MV-4-11 (cell line): ENCODE data around the gene ZW10.
"Not testable (repeated sequence)": the region's sequence is repeated elsewhere in the genome, so short reads cannot be mapped to it uniquely, and the experiment has no call there.

ENCODE experiments used
- DNase-seq: peaks from one replicate; lab custom pipeline; 2025; lab: John Stamatoyannopoulos, UW

The ZW10 gene

DNA sequence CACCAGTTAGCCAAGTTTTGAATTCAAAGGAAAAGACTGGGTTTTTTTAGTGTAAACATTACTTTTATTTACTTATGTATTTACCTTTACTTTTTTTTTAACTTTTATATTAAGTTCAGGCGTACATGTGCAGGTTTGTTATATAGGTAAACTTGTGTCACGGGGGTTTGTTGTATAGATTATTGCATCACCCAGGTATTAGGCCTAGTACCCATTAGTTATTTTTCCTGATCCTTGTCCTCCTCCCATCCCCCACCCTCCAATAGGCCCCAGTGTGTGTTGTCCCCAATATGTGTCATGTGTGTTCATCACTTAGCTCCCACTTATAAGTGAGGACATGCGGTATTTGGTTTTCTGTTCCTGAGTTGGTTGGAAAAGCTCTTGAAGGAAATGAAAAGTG lies 20.6 kb downstream of the ZW10 start:
- DNase-seq: no peak

DNA sequence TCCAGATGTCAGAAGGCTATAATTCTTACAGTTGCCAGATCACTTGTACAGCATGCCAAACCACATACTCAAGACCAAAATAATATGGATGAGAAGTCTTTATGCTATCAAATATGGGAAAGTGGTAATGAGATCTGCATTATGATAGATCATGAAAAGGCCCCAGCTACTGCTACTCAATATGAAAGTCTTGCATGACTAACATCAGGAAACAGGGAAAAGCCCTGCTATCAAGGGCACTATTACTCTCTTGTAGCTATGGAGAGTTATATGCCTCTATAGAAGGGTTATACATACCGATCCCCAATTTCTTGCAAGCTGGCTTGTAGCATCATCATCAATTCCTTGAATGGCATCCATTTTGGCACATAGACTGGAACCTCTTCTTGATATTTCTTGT lies 37.2 kb downstream of the ZW10 start:
- no peak for DNase-seq

DNA sequence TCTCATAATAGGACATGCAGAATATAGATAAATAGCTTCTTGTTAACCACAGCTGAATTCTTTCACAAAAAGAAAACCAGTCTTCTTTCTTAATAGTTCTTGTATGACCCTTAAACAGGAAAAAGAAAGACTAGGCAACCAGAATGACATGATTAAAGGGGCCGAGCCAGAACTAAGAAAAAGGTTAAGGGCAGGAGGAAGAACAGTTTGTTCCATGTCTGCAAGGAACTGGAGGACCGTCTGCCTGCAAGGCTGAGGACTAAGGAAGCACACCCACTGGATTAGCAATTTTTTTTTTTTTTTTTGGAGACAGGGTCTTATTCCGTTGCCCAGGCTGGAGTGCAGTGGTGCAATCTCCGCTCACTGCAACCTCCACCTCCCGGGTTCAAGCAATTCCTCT lies 41.4 kb downstream of the ZW10 start:
- no peak for DNase-seq

DNA sequence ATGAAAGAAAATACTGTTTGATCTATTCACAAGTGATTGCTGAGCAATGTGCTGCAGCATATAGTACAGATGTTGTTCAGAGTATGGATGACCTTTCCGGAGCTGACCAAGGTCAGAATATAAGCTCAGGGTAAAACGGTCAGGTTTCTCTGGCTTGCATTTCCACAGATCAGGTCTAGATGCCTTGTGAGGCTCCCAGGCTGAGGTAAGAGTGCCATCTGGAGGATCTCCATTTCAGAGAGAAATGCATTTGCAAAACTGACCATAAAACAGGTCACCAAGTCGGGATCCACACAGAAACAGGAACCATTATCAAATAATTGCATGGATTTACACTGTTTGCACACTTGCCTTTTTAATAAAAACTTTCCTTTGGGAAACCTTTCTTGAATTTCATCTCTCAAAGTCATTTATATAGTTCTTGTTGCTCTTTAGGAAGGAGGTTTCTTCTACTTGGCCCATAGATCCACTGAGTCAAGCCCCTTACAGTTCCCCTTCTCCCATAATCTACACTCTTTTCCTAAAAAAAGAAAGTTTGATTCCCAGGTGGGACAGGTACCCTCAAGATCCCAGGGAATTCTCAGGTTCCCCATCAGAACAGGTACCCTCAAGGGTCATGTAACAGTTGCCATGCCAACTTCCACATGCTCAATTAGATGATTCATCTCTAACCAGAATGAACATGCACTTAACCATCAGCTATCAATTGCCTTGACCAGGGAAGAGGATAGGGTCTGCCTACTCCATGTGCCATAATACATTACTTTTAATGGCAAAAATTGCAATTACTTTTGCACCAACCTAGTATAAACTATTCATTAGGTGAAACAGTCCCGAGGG lies 42.4 kb downstream of the ZW10 start:
- DNase-seq: peak; percentile 19

DNA sequence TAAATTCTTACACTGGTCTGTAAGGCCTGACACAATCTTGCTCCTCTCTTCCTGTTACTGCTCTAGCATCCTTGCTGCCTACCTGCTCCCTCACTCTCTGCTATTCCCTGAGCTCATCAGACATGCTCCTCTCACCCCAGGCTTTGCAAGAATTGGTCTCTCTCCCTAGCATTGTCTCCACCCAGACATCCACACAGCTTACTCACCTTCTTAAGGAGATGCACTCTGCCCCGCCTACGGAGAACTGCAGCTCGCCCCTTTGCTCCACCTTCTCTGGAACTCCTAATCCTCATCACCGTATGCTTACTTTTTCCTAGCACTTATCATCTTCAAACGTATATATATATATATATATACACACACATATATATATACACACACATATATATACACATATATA lies 44.0 kb downstream of the ZW10 start:
- DNase-seq: no peak

DNA sequence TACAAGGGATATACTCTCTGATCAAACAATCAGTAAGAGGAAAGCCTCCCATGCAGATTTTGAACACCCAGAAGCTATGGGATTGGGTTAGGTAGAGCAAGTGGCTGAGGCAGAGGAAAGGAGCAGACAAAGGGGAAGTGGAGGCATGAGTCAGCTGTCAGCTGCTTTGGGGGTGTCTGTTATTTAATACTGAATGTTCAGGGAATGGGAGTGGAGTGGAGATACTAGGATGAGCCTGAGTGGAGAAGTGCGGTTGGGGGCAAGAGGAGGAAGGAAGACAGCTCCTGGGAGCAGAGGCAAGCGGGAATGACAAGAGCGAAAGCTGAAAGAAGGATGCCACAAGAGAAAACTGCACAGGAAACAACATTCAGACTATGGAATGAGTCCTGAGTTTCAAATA lies 44.7 kb downstream of the ZW10 start:
- DNase-seq: peak; percentile 36

DNA sequence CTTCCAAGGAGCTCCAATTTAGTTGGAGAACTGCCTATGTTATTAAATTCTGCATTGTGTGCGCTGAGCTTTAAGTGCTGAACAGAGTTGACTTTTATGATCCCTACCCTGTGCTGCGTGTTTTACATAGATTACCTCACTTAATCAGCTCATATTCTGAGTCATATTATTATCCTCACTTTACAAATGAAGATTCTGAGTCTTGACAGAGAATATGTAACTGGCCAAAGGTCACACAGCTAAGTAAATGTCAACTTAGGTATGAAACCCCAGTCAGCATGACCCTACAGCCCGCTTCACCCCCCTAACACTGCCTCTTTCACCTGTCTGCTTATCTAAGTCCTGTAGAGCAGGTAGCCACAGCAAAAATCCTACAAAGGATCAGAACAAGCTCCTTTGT lies 47.6 kb downstream of the ZW10 start:
- DNase-seq: no peak

DNA sequence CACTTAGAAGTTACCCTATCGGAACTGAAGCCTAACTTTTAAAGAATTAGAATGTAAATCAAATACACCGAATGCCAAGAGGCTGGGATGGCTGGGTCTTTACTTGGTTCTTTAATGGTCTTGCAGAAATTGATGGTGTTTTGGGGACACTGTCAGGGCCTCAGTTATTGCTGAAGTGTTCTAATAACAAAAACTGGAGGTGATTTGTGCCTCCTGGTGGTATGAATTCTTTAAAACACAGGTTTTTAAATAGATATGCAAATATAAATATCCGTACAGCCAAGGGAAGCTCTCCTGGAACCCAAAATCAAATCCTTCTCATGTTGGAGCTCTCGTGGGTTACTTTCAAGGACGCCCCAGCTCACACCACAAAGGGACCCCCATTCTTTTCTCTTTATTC lies 48.1 kb downstream of the ZW10 start:
- no peak for DNase-seq

DNA sequence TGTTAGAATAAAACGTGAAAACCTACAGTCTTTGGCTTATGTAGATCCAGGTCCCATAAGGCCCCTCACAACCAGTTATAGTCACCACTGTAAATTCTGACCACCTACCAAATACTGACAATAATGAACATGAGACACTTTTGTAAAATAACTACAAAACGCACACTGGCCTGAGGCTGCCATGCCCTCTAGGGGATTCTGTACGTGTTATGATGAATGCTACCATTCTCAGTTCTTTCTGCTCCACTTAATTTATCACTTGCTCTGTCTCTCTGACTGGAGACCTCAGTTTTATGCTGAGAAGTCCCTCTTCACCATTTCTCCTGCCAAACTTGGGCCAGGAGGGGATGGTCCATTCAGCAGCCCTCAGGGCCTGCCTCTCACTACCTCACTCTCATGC lies 48.7 kb downstream of the ZW10 start:
- DNase-seq: no peak

DNA sequence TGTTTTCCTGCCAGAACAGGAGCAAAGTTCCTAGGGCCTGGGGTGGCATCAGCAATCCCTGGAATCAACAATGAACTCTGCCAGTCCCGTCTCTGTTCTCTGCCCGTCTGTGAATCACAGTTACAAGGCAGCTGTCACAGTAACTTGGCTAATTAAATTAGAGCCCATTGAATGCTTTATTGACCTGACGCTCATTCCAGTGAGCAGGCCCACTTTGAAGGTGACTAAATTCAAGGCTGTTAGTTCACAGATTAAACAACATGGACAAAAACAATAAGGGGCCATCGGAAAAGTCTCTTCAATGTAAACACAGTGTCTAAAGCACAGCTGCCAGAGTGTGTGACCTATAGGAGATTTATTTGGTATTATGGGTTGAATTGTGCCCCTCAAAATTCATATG lies 49.7 kb downstream of the ZW10 start:
- no peak for DNase-seq

DNA sequence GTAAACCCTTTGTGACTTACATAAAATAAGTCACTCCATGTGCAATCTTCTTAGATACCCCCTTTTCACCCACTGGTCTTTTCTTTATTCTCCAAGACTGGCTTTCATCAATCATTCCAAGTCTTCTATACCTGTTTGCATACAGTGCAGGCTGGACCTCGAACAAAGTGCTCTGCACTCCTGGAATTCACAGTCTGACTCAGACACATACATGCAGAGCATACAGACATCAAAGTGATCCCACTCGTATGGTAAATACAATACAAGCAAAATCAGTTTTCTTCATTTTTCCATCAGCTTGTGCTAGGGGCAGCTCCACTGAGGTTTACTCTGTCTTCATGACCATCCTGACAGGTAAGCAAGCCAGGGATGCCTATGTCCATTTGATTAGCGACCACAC lies 50.6 kb downstream of the ZW10 start:
- no peak for DNase-seq

DNA sequence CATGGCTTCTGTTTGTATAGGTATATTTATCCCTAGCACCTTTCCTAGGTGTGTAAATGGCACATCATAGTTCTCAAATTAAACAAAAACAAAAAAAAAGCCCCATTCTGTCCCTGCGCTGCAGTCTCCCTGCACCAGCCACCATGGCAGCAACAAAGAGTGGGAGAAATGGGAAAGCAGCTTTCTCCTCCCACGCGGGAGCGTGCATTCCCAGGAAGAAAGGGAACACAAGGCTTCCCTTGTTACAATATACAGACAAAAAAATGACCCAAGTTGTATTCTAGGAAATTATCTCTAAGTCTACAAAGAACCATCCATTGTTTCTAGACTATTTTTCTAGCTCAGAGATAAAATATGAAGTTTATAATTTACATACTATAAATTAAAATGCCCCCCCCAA lies 51.3 kb downstream of the ZW10 start:
- DNase-seq: no peak

DNA sequence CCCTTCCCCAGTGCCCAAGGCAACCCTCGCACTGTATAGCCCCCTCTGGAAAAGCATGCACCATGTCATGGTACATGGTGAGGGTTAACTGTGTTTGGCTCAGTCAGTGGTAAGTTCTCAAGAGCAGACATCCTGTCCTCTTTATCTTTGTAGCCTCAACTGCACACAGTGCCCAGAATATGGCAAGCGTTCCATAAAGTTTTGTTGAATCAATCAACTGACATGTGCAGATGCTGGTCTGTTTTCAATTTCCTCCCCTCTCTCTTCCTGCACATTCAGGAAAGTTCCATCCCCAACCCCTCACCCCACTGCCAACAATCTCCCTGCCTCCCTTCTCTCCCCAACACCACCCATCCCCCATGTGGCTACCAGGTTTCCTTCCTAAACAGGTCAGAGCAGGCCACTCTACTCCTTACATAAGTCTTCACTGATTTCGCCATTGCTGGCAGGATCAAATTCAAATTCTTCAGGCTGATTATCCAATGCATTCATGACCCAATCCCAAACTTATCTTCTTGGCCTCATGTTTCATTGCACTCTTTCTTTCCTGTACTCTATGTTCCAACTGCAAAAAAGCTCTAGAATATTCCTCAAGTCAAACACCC lies 51.9 kb downstream of the ZW10 start:
- DNase-seq: no peak

DNA sequence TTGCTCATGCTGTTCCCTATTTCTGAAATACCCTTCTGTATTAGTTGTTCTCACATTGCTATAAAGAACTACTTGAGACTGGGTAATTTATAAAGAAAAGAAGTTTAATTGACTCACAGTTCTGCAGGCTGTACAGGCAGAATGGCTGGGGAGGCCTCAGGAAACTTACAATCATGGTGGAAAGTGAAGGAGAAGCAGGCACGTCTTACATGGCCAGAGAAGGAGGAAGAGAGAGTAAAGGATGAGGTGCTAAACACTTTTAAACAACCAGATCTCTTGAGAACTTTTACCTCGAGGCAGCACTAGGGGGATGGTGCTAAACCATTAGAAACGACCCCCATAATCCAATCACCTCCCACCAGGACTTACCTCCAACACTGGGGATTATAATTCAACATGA lies 53.0 kb downstream of the ZW10 start:
- DNase-seq: not testable (repeated sequence)

DNA sequence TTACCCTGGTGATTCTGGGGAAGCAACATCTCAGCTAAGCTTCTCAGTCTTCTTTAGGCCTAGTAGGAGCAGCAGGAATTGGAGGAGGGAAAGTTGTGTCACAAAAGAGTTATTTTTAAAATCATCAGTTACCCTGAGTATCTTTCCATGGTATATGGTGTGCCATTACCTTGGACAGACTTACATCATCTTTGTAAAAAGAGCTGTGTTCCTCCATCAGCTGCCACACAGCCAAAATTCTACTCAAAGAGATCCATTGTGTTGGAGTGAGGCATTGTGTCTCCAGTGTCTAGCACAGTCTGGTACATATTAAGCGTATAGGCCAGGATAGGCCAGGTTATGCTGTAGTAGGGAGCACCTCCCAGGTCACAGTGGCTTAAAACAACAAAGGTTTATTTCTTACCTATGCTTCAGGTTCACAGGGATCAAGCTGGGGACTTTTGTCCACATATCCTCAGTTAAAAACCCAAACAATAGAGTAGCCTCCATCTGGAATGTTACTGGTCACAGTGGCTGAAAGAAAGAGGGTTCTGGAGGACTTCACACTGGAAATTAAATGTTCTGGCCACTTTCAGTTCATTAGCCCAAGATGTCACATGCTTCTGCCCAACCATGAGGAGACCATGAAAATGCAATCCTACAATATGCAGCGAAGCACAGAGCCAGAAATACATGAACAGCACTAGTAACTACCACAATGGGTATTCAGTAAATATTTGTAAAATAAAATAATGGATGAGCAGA lies 57.4 kb downstream of the ZW10 start:
- no peak for DNase-seq

DNA sequence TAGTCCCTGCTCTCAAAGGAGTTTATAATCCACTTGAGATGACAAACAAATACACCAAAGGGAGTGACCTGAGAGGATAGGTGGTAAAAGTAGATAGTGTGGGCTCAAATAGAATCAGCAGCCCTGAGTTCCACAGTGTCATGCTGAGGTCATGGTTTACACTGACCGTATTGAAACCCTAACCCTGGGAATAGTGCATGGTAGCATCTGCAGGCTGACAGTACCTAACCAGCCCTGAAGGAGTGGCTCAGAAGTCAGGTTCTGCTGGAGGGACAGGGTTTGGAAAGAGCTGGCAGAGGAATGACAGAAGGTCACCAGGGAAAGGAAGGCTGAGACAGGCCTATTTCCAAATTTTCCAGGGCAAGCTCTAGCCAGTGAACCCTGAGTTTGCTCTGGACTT lies 58.2 kb downstream of the ZW10 start:
- DNase-seq: no peak

DNA sequence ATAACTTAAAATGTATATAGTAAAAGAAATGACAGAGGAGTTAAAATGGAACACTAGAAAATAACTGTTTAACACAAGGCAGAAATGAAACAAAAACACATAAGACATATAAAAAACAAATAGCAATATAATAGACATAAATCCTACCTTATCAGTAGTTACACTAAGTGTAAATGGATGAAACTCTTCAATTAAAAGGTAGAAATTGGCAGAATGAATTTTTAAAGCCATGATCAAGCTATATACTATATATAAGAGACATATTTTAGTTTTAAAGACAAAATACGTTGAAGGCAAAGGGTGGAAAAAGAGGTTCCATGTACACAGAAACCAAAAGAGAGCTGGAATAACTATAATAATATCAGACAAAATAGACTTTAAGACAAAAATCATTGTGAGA lies 62.5 kb downstream of the ZW10 start:
- no peak for DNase-seq

DNA sequence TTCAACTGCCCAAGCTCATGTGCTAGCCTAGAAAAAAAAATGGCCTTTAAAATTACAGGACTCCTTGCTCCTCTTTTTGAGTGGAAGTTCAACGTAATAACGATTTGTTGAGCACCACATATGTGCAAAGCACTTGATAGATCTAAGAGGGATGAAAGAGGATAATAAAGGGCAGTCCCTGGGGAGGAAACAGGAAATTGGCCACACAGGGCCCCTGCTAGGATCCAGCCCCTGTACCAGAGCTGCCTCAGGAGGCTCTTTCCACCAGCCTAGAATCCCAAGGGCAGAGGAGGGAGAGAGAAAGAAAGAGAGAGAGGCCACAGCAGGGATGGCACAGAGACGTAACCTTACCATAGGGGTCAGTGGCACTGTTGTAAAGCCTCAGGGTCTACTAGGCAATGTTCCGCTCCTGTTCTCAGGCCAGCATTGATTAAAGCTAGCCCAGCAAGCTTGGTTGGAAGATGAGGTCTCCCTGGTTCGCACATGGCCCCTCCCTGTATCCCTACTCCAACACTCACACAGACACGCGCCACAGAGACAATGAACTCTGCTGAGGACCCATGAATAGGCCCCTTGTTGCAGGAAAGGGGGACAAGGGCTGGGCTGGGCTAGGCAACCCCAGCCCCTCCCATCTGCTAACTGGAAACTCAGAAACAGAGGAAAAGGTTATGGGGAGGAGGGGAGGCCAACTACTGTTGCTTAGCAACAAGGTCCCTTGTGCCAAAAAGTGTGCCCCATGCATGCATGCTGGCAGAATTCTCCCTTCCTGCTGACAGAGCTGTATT lies 67.4 kb downstream of the ZW10 start, which contains the start of gene TMPRSS5:
TMPRSS5 (minus strand) TSS at position 438 of the 785 bp plus-strand sequence; CDS start at position 354, 84 bp downstream.
- DNase-seq: no peak

DNA sequence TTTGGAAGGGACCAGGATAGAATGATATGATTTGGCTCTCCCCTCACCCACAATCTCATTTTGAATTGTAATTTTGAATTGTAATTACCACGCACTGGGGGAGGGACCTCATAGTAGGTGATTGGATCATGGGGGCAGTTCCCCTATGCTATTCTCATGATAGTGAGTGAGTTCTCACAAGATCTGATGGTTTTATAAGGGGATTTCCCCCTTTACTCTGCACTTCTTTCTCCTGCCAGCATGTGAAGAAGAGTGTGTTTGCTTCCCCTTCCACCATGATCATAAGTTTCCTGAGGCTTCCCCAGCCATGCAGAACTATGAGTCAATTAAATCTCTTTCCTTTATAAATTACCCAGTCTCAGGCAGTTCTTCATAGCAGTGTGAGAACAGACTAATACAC lies 69.9 kb downstream of the ZW10 start:
- DNase-seq: not testable (repeated sequence)

DNA sequence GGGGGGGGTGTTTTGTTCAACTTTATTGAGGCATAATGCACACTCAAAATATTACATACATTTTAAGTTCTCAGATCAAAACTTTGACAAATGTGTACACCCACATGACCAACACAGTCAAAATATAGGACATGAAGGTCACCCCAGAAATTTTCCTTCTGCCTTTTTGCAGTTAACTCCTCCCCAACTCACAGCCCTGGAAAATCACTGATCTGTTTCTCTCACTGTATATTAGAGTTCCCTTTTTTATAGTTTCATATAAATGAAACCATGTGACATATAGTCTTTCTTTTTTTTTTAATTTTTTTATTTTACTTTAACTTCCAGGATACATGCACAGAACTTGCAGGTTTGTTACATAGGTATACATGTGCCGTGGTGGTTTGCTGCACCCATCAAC lies 72.0 kb downstream of the ZW10 start:
- no peak for DNase-seq

DNA sequence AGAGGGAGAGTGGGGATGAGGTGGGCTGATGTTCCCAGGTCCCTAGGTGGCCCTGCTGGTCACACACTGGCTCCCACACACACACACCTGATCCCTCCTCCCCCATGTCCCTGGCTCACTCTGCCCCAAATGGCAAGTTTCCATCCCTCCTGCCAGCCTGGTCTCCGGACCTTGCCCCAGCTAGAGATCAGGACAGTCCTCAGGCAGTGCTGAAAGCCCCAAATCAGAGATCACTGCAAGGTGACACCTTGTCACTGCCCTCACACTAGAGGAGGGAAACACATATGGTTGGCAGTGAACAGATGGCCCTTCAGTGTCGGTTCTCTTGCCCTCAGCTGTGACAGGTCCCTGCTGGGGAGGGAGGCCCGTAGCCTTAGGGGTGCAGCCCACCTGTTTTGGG lies 75.0 kb downstream of the ZW10 start:
- no peak for DNase-seq

DNA sequence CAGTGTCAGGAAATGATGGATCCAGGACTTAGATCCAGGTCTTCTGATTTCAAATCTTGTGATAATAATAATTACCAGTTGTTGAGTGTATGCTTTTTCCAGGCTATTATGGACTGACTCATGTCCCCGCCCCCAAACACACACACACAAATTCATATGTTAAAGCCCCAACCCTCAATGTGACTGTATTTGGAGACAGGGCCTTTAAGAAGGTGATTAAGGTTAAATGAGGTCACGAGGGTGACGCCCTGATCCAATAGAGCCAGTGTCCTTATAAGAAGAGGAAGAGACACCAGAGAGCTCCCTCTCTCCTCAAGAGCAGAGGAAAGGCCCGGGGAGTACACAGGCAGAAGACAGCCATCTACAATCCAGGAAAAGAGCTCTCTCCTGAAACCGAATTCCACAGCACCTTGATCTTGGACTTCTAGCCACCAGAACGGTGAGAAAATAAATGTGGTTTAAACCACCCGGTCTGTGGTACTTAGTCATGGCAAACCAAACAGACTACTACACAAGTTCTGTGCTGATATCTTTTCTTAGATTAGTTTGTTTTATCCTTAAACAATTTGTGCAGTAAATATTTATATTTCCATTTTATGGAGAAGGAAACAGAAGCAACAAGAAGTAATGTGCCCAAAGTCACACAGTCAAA lies 75.6 kb downstream of the ZW10 start:
- no peak for DNase-seq
